Measurements from ENCODE around the gene CEMIP.

The CEMIP gene

GRCh38 chr15:80785811-80786354, 6.7 kb downstream of the CEMIP start:
- DNase-seq: no peak

- no peak for DNase-seq
These were observed 8.1 kb downstream of the CEMIP start for GRCh38 chr15:80787316-80787715.

DNA sequence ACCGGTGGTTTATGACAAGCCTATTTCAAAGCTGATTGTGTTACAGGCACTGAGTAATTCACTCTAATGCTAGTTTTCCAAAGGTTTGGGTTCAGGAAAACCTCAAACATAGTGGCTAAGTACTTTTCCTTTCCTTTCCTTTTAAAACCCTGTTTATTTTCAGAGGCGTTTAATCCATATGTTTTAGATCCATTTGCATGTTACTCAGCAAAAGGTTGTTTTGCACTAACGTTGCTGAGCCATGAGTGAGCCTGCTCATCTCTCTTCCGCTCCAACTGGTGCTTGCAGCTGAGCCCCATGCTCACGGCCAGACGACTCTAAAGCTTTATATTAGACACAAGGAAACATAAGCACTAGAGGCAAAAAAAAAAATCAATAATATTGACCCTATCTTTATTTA, 9.4 kb downstream of the CEMIP start:
- DNase-seq: no peak

- no peak for DNase-seq
These were observed 10.1 kb downstream of the CEMIP start for GRCh38 chr15:80789296-80789695.

DNA sequence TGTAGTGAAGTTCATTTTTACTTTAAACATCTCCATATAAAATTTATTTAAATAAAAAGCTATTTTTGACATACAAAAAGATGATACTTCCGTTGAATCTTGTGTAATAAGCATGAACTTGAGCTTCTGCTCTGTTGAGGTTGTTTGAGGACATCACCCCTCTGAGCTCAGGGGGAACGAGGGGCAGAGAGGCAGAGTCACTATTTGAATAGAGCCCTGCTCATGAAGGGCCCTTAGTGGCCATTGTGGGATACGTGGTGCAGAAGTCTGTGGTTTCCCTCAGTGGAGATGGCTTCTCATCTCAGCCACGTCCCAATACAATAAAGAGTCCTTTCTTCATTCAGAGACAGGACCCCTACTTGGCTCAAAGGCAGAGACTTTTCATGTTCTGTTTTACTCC, 10.6 kb downstream of the CEMIP start:
- no peak for DNase-seq

- DNase-seq: no peak
These were observed 11.1 kb downstream of the CEMIP start for GRCh38 chr15:80790236-80790635.

GRCh38 chr15:80791004-80791403, 11.8 kb downstream of the CEMIP start:
- DNase-seq: no peak

DNA sequence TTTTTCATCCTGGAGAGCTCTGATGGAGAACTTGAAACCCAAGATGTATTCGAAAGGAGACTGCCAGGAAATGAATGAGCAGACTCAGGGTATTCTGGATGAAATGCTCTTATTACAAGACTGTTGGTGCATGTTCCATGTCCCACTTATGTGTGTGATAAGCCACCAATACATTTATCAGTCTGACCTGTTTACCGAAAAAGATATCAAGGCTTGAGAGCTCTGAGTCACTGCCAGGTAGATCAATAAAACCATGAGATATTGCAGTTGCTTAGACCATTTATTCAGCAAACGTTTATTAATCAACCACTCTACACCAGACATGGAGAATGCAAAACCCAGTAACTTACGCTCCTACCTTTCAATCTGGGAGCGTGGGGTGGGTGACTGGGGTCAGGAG, 17.2 kb downstream of the CEMIP start:
- no peak for DNase-seq

DNA sequence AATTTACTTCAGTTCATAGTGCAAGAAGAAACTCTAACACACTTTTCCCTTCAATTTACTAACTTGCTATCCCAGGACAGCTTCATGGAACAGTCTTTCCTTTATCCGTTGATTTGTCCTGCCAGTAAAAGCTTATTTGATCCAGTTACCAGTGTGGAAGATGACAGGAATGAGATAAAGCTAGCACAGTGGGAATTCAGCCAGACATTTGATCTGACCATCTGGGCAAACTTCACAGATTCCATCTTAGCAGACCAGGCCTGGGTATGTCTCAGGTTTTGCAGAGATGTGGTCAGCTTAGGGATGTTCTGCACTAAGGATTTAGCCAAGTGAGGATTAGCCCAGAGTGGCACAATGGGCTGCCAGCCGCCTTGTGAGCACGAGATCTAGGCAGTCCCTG, 19.7 kb downstream of the CEMIP start:
- no peak for DNase-seq

- no peak for DNase-seq
These were observed 20.9 kb downstream of the CEMIP start for GRCh38 chr15:80800067-80800466.

DNA sequence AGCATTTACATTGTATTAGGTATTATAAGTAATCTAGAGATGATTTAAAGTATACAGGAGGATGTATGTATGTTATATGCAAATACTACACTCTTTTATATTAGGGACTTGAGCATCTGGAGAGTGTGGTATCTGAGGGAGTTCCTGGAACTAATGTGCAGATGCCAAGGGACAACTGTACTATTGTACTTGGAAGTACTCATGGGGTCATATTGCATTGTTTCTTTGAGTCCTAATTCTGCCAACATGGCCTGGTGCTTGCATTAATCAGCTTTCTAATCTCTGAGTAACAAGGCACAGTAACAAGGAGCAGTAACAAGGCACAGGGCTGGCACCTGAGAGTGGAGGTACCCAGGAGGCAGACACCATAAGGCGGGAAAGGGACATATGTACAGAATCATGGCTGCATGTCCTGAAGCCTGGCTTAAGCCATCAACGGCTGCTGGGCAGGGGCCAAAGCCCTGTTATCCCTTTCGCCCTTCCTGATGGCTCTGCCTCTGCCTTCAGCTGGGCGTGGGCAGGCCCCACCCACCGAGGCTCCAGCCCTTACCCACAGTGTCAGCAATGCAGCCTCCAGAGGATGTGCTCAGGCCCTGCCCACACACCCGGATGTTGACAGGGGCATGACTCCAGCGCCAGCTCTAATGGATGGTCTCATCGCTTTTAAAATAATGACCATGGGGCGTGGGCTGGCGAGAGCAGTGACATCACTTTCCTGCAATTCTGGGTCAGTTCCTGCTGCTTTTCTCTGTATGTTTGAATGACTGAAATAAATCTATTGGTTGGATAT, 22.9 kb downstream of the CEMIP start:
- DNase-seq: no peak

DNA sequence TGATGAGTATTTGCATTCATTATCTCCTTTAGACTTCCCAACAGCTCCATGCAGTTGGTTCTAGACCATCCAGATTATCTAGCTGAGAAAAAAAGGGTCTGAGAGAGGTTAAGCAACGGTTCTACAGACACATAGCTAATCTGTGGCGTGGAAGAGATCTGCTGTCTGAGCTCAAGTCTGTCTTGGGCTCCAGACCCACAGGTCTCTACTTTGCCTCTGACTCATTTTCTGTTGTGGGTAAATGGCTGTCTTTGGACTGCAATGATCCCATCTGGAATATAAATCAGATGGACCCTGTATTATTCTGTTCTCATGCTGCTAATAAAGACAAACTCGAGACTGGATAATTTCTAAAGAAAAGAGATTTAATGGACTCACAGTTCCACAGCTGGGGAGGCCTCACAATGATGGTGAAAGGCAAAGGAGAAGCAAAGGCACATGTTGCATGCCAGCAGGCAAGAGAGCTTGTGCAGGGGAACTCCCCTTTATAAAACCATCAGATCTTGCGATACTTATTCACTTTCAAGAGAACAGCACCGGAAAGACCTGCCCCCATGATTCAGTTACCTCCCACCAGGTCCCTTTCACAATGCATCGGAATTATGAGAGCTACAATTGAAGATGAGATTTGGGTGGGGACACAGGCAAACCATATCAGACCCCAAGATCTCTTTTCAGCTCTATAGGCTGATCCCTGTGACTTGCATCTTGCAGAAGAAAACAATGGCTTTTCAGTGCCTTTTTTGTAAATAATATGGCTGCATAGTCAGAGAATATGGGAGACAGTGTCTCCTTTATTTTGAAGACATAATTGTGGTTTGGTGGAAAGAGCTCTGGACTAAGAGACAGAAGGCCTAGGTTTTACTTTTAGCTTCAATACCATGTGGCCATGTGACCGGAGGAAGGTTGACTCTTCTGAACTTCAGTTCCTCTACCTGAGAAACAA, 24.7 kb downstream of the CEMIP start:
- DNase-seq: no peak

GRCh38 chr15:80804970-80805495, 25.9 kb downstream of the CEMIP start:
- DNase-seq: no peak

DNA sequence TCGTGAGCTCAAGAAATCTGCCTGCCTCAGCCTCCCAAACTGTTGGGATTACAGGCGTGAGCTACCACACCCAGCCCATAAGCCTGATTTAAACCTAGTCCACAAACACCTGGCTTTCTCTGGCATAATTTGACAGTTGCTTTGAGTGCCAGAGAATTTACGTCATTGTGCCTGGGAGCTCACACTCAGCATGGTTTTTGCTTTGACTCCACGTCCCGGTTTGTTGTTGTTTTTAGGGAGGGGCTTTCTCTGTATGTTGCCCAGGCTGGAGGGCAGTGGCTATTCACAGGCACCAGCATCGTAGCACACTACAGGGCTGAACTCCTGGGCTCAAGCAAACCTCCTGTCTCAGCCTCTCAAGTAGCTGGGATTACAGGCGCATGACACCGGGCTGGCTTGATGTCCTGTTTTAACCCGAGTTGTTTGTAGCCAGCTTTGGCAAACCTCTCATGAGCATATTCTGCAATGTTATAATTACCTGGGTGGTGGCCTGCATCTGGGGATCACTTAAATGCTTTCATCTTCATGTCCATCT, 32.7 kb downstream of the CEMIP start:
- no peak for DNase-seq

- no peak for DNase-seq
These were observed 35.9 kb downstream of the CEMIP start for GRCh38 chr15:80815106-80815505.

DNA sequence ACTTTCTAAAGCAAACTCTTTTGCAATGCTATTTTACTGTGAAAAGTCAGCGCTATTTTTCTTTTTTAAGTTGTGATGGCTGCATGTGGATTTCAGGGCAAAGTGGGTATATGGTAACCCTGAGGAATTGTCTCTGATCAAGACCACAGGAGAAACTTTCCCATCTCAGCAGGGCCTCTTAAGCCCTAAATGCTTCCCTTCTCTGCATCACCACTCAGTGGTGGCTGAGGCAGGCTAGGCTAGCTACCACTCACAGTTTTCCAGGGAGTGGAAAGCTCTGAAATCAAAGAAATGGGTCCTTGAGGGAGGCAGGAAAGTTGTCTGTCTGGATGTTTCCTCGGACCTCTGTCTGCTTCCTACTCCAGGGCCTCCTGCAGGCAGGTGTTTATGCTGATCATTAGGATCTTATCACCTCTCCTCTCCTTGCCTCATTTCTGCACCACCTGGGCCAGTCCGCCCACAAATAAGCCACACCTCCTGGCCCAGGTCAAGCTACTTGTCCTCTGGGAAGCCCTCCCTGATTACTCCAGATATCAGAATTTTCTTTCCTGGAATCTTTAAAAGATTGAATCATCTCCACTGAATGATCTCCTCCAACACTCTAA, 37.0 kb downstream of the CEMIP start:
- no peak for DNase-seq

DNA sequence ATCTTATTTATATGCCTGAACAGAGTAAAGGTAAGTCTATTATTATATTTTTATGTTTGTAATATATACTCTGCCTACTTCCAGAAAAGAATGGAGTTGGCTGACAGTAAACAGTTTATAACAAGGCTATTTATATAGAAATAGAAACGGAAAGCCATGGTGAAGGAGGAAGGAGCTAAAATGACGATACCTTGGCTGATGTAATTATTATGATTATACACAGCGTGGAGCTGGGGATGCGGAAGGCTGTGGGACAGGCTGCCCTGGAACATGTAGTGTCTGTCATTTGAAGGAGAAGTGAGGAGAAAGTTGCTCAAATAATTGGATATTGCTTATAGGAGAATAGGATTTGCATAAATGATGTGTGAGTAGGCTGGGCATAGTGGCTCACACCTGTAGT, 37.8 kb downstream of the CEMIP start:
- no peak for DNase-seq

DNA sequence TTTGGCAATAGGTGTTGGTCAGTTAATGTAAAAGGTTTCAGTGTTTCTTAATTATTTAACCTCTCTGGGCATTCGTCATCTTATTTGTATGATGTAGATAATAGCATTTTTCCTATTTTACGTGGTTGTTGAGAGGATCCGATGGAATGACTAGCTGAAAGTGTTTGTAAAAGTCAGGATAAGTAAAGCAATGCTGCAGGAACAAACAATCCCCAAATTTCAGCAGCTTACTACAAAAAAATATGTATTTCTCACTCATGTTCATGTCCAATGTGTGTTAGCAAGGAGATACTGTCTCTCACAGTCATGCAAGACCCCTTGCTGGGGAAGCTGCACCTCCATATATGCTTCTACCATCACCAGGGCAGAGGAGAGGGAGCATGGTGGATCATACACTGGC, 38.7 kb downstream of the CEMIP start:
- DNase-seq: no peak

- no peak for DNase-seq
These were observed 39.8 kb downstream of the CEMIP start for GRCh38 chr15:80819001-80819400.

GRCh38 chr15:80820092-80820491, 40.9 kb downstream of the CEMIP start:
- no peak for DNase-seq

DNA sequence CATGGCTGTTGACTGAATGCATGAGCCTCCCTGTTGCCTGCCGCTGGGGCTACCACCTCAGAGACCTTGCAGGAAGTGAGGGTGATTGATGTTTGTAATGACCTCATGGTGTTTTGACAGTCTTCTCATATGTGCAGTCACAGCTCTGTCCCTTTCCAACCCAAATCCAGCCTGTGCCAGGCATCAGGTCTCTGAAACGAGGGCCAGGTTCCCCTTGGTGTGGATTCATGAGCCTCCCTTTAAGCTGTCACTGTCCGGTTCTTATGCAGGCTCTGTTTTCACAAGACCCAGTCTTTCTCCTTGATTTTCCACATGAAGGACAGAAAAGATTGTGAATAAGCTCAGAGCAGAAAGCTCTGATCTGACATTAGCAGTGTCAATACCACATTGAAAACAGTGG, 43.1 kb downstream of the CEMIP start:
- no peak for DNase-seq

DNA sequence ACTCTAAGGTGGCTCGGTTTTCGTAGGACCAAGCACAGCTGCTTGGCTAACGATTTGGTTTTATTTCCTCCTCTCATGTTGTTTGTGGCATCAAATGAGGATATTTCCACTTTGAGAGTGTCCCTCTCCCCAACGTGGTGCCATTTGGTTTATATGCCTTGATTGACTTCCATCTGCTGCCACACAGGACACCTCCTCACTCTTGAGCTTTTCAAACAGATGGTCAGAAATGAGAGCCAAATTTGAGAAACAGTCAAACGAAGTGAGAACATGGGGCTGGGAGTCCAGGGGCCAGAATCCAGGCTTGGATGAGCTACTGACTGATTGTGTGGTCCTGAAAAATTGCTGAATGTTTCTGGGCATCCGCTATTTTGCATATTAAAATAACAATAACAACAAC, 43.5 kb downstream of the CEMIP start:
- DNase-seq: no peak

DNA sequence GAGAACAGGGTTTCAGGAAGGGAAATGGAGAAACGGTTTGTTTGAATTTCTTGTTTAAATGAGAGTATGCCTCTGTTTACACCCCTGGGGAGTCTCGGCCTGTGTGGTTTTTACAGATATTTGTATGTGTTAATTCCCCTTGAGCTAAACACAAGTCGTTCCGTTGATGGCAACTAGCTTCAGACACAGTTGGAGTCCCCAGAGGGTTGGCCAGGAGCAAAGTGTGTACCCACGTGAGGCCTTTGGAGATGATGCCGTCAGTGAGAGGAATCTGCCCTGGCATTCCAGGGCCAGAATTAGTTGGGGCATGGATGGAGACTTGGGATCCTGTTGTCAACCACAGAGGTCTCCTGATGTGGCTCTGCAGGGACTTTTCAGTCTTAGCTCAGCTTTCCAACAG, 44.0 kb downstream of the CEMIP start:
- no peak for DNase-seq
